GM12878 (cell line): ENCODE measurements around the gene SULT1A1. TPM values are rescaled to one million over a fixed set of nuclear protein-coding genes. Genes with fewer than 3 reads are reported as not detected.

Source experiments
- BMI1 ChIP-seq: fragments of 450-650 bp; IDR thresholded peaks from 2 replicates; pipeline ENCODE4 v1.6.1; 2016; ENCODE audit warnings: mild to moderate bottlenecking, moderate library complexity, borderline replicate concordance
- FOS ChIP-seq: IDR thresholded peaks from 3 replicates; pipeline ENCODE4 v1.6.1; 2011; ENCODE audit warnings: borderline replicate concordance; ENCODE audit not compliant: insufficient read length; ENCODE audit errors: extremely low read depth
- HDAC6 ChIP-seq: fragments of 200-600 bp; sonication (generic); IDR thresholded peaks from one replicate; pipeline ENCODE4 v1.8.0; 2017; ENCODE audit warnings: antibody characterized with exemption; ENCODE audit not compliant: unreplicated experiment
- IRF3 ChIP-seq: fragments of 450-650 bp; IDR thresholded peaks from 2 replicates; pipeline ENCODE4 v1.6.1; 2014; ENCODE audit warnings: mild to moderate bottlenecking
- JUND ChIP-seq: IDR thresholded peaks from 2 replicates; pipeline ENCODE4 v1.6.1; 2012; ENCODE audit warnings: low read depth, mild to moderate bottlenecking, low read length, improper control_type of control experiment, moderate library complexity
- NBN ChIP-seq: fragments of 450-650 bp; IDR thresholded peaks from 2 replicates; pipeline ENCODE4 v1.6.1; 2016
- PAX5 ChIP-seq: IDR thresholded peaks from 2 replicates; pipeline ENCODE4 v1.6.1; 2011; ENCODE audit warnings: low read depth, low read length, borderline replicate concordance
- PRDM15 ChIP-seq: fragments of 450-650 bp; formaldehyde crosslinking; IDR thresholded peaks from 2 replicates; pipeline ENCODE4 v1.4.0; 2020; ENCODE audit warnings: mild to moderate bottlenecking, moderate library complexity
- RAD21 ChIP-seq: IDR thresholded peaks from 2 replicates; pipeline ENCODE4 v1.6.1; 2011; ENCODE audit warnings: mild to moderate bottlenecking, low read depth, low read length, moderate library complexity; ENCODE audit not compliant: insufficient read depth
- RBBP5 ChIP-seq: fragments of 200-600 bp; sonication (generic); conservative IDR thresholded peaks from 2 replicates; pipeline ENCODE4 v1.6.1; 2016
- ZBTB40 ChIP-seq: fragments of 450-650 bp; IDR thresholded peaks from 2 replicates; pipeline ENCODE4 v1.6.1; 2016; ENCODE audit warnings: mild to moderate bottlenecking, moderate library complexity, borderline replicate concordance
- polyA plus RNA-seq, 11 experiments: library from polyadenylated mRNA; depleted of rRNA in 4 of 11; unstranded in 6 of 11; stranded (reverse) in 5 of 11; fragments of >200 nt; fragmentation: Nextera tagmentation in 4 of 11; fragmentation: Illumina TruSeq in 1 of 11; extraction: Ambion mirVana in 4 of 11; extraction: Trizol in 1 of 11; gene quantifications; 1 replicate in 1 of 11; 2 replicates in 10 of 11; pipeline versions ENCODE4 v1.2.1 to v1.2.3, GENCODE V29; 2011 to 2016; ENCODE audit warnings: inconsistent platforms in 2 of 11, missing spikeins in 2 of 11, low read depth in 1 of 11
- total RNA-seq, 4 experiments: library from RNA; depleted of rRNA in 3 of 4; stranded (reverse); fragments of >200 nt in 3 of 4; fragmentation: Illumina TruSeq in 1 of 4; extraction: Trizol in 1 of 4; gene quantifications; 2 replicates each; pipeline versions ENCODE4 v1.2.1 to v1.2.3, GENCODE V29; 2013 to 2021

The SULT1A1 gene
- total and polyA plus RNA-seq, 10 of the 15 experiments (the other 5 are each of a cell fraction or from before 2014, with no cell fraction given) = 0.03 to 1.5 (median 0.76) TPM; not detected in 1

- TF ChIP-seq PRDM15 (CRISPR knock-in tag) (no peak), BMI1 (no peak), ZBTB40 (no peak), HDAC6 (no peak), RBBP5 (no peak), IRF3 (no peak), JUND (no peak), RAD21 (no peak), NBN (no peak), PAX5 (no peak), FOS (no peak)
These were observed 16.8 kb downstream of the SULT1A1 start (continued) for GRCh38 chr16:28592979-28593553.
